GM21723 (cell line): ENCODE results near the gene EEPD1.

ENCODE experiments used
- ATAC-seq: cut with Tn5 transposase; IDR thresholded peaks from one replicate; pipeline ENCODE4 v1.9.1; 2021; ENCODE audit warnings: mild to moderate bottlenecking, moderate library complexity; ENCODE audit not compliant: unreplicated experiment

Gene EEPD1

DNA sequence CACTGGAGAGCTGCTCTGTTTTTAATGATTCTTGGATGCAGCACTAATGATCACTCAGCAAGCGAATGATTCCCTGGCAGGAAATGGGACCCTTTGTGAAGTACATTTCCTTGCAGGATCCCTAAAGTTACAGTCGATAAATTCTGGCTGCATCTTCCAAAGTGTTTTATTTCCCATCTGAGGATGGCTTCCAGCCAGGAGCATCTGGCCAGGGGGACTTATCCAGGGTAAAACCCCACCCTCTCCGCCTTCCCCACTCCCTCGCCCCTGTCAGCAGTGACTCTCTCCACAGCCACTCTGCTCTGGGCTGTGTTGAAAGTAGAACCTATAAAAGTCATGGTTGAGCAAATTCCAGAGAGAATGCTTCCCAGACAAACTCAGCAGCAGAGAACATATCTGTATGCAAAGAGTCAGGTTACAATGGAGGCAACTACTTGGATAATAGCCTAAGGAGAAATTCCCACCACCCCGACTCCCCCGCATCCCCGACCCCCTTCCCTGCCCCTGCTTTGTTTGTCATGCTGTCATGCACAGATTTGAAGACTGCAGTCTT, 125.6 kb downstream of the EEPD1 start:
- ATAC-seq = no peak

DNA sequence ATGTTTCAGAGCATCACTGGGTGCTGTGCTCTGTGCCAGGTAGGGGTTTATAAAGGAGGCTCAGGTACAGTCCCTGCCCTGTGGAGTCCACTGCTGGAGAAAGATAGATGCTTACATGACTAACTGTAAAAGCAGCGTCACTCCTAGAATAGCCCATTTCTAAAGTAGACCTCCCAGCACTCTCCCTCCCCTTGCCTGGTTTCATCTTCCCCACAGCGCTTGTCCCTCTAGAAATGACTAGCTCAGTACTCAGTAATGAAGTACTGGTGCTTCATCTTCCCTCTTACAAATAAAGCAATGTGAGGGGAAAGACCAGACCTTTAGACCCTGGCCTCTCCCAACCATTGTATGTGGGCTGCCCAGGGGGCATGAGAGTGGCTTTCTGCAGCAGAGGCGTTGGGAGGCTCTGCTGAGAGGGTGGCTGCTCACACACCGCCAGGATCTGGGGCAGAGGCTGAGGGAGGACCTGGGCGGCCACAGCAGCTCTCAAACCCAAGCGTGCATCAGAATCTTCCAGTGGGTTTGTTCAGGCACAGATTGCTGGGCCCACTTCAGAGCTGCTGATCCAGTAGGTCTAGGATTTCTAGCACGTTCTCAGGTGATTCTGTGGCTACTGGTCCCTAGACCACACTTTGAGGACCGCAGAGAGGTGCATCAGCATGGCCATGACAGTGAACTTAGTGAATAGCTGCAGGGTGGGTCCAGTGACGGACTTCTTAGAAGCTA, 126.3 kb downstream of the EEPD1 start:
- ATAC-seq = peak; percentile 89

DNA sequence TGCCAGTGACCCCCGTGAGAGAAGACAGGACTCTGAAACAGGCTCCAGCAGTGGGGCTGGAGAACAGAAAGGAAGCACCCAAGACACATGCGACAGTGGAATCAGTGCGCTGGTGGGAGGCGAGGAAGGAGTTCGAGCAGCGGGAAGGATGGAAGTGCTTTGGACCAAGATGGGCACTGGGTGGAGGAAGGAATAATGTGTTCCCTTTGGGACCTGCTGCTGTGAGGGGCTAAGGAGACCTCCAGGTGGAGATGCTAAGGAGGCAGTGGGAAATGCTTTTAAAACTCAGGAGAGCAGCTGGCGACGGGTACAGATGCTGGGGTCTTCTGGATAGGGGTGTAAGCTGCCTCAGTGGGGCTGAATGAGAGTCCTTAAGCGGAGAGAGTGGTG, 126.9 kb downstream of the EEPD1 start:
- no peak for ATAC-seq

DNA sequence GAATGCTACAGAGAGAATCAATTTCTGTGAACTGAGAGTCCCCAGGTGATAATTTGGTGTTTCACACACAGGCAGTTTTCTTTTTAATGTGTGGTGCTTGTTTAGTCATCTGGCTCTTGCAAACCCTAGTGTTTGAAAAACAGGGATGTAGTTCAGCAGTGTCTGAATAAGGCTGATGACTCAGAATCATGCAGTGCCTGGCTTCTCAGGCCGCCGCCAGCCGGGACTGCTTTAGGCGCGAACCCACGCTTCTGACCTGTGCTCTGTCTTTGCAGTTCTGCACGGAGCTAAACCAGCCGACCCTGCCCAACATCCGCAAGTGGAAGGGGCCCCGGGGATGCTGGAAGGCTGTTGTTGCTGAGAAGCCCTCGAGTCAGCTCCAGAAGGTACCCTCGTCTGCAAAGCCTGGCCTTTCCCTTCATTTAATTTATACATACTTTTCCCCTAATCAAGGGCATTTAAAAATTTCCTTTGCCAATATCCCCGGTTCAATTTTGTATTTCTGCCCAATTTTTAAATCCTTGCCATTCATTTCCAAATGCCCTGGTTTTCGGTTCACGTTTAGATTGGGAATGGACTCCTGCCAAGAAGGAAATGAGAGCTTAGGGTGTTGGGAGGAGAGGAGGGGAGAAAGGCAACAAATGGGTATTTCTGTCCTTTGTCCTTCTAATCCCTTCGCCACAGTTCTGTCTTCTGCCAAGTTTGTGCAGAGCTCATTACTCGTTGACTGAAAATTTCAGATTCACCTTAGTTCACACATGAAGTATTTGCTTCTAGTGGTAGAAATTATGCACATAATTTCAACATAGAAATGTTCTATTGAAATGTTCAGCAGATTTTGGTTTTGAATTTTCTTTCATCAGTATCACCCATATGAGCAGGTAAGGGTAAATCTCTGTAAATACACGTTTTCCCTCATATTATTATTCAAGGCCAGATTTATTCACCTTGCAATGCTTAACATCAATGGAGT, 128.1 kb downstream of the EEPD1 start:
- no peak for ATAC-seq

DNA sequence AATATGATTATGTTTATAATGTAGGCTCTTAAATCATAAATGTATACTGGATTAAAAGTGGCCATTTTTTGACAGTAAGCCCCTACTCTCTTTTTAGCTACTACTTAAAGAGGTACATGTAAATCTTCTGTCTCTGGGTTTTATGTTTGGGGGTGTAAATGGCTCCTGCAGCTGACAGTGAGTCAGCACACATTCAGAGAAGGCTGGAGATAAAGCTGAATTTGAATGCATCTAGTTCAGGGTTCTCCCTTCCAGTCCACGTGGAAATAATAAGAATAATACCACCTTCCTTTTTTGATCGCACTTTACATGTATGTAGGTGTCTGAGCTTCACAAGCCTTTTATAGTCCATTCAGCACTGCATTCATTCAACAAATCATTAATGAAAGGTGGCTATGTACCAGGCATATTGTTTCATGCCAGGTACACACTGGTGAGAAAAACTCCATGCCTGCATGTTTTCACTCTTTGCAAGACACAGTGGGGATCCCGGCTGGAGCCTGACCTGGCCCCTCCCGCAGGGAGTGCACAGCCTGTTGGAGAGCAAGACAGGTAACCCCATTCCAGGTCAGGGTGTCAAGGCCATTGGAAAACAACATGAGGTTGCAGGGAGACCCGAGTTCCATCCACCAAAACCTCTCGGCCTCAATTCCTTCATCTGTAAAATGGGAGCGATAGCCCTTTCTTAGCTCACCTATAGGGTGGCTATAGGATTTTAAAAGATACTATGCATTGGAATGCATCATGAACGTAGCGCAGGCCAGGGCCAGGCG, 129.1 kb downstream of the EEPD1 start:
- no peak for ATAC-seq

DNA sequence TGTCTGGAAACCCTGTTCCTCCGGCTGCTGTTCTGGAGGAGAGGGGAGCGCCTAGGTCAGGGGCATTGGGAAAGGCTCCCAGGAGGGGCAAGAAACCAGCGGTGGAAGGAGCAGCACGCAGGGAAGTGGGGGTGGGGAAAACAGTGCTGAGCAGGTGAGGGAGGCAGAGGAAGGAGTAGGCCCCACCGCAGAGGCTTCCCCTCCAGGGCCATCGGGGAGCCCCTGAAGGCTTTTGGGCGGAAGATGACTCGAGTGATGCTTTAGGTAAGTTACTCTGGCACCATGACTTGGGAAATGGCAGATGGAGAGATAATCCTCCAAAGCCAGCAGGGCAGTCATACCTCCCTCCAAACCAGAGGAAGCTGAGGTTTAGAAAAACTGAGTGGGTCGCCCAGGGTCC, 130.1 kb downstream of the EEPD1 start:
- no peak for ATAC-seq

DNA sequence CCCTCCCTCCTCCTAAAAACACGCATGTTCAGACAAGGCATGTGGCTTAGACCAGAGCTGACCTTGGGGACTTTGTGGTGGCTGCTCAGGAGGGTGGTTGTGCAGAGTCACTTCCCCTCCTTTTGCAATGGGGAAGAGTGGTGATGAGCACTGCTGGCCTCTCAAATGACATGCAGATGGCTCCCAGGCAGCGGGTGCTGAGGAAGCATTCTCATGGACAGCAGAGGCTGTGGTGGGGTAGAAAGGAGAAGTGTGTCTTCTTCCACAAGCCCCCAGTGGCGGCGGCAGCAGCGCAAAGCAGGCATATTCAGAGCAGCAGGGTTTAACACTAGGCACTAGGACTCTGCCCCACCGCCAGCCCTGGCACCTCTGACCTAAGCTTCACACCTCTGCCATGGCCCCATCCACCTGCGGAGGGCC, 130.7 kb downstream of the EEPD1 start:
- ATAC-seq = no peak

DNA sequence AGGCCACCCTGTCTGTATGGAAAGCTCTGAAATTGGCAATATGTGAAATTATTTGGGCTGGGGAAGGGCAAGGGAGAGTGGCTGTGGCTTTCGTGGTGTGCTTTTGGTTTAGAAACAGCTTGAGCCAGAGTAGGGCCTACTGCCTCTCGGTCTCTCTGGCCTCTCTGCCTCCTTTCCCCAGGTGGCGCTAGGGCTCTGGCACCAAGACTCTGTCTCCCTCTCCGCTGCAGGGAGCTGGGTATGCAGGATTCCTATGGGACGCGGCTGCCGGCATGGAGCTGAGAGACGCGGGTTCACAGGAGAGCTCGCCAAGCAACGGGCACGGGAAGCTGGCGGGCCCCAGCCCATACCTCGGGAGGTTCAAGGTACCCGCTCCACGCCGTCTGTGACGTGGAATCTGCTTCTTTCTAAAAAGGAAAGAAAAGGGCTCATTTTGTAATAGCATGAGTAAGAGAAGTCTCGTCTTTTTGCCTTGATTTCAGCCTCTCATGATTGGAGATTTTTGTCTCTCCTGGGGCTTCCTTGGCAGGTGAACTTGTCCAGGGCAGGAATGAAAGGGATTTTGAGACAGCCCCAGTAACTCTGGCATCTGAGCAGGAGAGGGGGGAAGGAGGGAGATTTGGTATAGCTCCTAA, 131.5 kb downstream of the EEPD1 start:
- no peak for ATAC-seq

DNA sequence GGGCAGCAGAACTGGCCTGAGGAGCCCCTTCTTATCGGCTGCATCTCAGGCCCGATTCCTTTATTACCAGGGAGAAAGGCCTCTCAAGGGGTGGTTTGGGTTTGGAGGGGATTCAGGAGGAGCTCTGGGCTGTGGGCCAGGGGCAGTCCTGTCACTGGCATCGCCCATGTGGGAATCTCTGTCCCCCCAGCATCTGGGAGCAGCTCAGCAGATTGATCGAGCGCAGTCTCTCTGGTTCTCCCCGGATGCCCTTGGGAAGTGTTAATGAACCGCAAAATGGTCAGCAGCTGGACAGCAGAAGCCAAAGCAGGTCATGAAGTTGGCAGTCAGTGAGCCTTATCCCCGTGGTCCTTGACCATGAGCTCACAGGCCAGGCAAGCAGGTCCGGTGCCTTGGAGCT, 132.2 kb downstream of the EEPD1 start:
- ATAC-seq = no peak

DNA sequence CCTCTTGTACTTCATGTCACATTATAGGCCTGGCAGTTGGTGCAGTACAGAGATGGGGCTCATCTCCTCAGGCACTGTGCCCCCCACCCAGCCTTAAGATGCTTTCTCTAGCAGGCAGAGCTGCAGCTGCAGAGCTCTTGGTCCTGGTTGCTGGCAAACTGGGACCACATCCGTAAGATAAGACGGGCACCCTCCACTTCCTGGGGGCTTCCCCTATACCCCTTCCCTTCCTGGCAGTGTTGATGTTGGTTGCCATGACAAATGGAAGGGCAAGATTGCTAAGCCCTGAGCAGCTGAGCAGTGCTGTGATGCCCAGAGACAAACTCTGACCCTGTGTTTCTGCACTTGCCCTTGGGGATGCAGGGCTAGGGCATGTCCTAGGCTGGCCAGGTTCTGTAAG, 133.2 kb downstream of the EEPD1 start:
- no peak for ATAC-seq

DNA sequence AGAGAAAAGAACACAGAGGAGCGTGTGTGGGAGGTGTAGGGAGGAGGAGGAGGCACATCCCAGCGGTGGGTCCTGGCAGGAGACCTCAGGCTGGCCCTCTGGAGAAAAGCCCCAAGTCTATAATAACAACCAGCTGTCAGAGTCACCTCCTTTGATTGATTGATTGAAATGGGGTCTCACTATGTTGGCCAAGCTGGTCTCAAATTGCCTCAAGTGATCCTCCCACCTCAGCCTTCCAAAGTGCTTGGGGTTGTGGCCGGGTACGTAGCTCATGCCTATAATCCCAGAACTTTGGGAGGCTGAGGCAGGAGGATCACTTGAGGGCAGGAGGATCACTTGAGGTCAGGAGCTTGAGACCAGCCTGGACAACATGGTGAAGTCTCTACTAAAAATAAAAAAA, 133.6 kb downstream of the EEPD1 start:
- no peak for ATAC-seq

DNA sequence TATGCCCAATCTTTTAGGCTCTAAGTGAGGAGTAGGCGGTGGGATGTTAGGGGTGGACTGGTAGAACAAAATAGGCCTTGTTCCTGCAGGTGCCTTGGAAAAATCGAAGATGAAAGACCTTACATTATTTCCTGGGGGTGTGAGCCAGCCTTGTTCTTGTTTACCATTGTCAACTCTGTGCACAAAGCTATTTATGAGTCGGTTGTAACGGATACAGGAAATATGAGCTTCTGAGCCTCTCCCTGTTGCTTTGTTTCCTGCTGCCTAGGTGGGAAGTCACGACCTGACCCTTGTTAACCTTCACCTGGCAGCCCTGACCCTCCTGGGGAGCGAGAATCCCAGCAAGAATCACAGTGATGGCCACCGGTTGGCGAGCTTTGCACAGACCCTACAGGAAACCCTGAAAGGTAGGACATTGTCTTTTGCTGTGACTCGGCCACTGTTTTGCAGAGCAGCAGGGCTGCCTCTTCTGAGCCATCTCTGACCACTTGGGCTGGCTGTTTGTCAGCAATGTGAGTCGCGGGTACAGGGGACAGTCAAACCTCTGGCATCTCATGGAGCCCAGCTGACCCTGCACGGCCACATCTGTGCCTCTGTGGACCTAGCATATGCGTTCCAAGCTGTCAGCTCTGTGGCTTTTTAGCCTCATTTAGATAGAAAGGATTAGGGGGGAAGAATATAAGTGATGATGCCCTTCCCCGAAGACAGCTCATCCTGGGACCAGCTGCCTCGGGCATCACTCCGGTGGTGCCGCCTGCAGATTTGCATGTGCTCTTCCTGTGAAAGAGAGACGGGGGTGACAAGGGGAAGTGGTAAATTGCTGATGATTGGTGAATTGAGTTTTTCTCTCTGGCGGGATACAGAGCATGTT, 134.6 kb downstream of the EEPD1 start:
- ATAC-seq = peak; percentile 53

DNA sequence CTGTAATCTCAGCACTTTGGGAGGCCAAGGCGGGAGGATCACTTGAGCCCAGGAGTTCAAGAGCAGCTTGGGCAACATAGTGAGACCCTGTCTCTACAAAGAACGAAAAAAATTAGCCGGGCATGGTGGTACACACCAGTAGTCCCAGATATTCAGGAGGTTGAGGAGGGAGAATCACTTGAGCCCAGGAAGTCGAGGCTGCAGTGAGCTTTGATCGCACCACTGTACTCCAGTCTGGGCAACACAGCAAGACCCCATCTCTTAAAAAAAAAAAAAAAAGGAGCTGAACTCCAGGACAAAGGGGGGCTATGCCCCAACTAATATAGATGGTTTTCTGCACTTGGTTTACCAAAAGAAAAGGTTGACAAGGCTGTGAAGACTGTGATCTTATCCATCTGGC, 135.4 kb downstream of the EEPD1 start:
- ATAC-seq = no peak

DNA sequence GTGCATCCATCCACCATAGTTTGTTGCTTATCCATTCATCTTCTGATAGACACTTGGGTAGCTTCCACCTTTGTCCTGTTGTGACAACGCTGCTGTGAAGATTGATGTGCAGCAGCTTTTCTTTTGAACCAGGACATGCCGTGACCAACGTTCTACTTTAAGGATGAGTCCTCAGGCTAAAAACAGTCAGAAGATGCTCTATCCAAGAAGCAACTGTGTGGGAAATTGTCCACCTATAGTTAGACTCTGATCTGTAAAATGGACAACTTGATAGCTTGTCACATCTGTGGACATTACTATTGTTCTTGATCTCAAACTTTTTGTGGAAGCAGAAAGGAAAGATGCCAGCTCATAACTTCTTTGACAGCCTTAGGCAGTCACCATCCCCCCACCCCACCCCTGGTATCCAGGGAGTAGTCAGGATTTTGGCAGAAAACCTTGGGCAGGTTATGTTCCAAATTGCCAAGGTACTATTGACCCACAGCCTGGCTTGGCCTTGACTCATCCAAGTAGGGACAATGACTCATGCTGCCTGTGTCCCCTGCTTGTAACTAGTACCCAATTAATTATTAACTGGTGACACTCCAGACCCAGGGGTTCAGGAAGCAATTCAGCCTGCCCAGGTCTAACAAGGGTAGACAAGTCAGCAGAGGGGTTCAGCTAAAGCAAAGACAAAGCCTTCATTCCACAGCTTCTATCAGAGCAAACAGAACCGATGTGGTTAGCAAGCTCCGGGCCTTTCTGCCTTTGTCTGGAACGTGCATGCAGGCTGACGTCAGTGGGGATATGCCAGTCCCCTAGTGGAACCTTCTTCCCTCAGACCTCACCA, 137.0 kb downstream of the EEPD1 start:
- no peak for ATAC-seq

DNA sequence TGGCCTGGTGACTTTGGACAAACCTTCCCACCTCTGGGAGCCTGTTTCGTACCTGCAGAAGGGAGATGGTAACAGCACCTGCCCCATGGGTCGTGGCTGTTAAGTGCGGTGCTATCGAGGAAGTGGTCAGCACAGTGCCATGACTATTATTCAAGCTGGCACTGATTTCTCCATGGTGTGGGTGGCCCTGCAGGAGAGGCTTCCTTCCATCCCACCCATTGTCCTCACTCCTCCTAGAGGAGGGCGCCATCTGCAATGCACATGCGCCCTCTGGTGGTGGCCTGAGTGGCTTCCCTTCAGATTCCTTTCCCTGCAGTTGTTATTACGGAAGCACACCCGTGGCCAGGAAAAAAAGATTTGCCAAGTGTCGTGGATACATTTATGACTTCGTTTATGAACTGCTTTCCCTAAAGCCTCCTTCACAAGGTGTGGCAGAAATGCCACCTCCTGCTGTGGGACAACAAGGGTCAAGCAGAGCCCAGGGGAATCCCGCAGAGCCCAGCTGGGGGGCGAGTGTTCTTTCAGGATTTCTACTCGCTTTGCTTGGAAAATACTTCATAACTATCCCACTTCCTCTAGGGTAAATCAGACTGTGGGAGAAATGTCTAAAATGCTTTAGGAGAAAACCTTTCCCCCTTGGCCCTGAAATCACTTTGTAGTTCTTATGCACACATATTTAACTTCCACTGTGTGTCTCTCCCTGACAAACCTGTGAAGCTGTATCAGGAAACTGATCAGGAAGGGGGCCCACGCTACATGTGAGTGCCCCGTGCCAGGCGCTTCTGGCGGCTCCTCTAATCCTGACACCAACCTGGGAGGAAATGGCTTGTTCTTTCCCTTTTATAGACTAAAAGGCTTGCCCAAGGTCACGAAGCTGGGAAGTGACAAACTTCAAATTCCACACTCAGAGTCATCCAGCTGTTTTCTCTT, 138.6 kb downstream of the EEPD1 start:
- peak; percentile 69 for ATAC-seq

DNA sequence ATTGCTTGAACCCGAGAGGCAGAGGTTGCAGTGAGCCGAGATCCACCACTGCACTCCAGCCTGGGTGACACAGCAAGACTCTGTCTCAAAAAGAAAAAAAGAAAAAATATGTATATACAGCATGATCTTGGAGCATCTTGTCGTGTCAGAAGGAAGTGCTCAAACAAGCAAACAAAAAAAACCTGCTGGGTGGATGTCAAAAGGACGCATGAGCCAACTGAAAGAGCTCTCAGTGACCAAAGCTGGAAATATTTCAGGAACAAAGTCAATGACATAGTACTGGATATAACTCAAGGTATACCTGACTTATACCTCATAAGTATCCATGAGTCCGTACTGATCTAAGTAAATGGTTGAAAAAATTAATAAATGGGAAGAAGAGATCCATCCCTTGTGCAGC, 142.0 kb downstream of the EEPD1 start:
- no peak for ATAC-seq

DNA sequence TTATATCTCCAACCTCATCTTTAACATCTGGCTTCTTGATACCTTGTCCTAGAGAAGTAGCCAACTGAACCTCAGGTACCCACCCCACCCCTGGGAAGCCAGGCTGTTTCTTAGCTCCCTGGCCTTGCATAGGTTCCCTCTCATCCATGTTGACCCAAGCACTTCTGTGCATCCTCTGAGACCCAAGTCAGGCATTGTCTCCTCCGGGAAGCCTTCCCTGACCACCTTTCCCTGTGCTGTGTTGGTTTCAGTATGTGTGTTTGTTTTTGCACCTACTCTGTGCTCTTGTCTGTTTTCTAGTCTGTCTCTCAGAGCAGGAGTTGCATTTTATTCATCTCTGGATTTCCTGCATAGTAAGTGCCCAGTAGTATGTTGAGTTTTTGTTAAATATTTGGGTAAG, 143.2 kb downstream of the EEPD1 start:
- no peak for ATAC-seq
